Right cardiac atrium (tissue), 5 donors: ENCODE data around the gene RNASE1. TPM values are rescaled to one million over a fixed set of nuclear protein-coding genes. Genes with fewer than 3 reads are reported as not detected.

Experiments used
- ATAC-seq, 2 donors: fragments of 200-7000 bp; cut with Tn5 transposase; one replicate each; pipeline versions ENCODE4 v1.8.0 to v1.9.1; 2020; ENCODE audit warnings: moderate library complexity in 2 of 2, mild to moderate bottlenecking in 1 of 2
- DNase-seq, 3 donors: peaks; one replicate each; pipeline ENCODE4 v3.0.0-alpha.2; 2020
- H3K27ac ChIP-seq: one replicate; pipeline ENCODE4 v1.5.1; 2013; ENCODE audit warnings: mild to moderate bottlenecking, low read length, control low read depth, moderate library complexity
- H3K27me3 ChIP-seq: one replicate; pipeline ENCODE4 v1.6.1; 2013; ENCODE audit not compliant: control insufficient read depth, insufficient read depth
- H3K4me1 ChIP-seq: one replicate; pipeline ENCODE4 v1.6.1; 2013; ENCODE audit warnings: low read length; ENCODE audit not compliant: control insufficient read depth, insufficient read depth
- H3K4me3 ChIP-seq: one replicate; pipeline ENCODE4 v1.5.1; 2013; ENCODE audit warnings: low read length, control low read depth
- H3K9me3 ChIP-seq: one replicate; pipeline ENCODE4 v1.6.1; 2013; ENCODE audit warnings: low read length; ENCODE audit not compliant: control insufficient read depth
- WGBS: extraction: QIAGEN DNeasy Blood & Tissue Kit; methylation state at CpG from one replicate; pipeline ENCODE4 v1.1.7; 2013; 5-methylcytosine and 5-hydroxymethylcytosine counted together
- intact Hi-C, 4 donors: fragments of 100-400 bp; cut with DNase I; formaldehyde crosslinking; loops; one replicate each; pipeline versions ENCODE4 v1.11.0 to v1.14.0; 2022 to 2023
- polyA plus RNA-seq: library from polyadenylated mRNA; stranded (reverse); fragments of 200-250 nt; gene quantifications from one replicate; pipeline ENCODE4 v1.2.3, GENCODE V29; 2013
- total RNA-seq, 4 donors: library from RNA; stranded (reverse); fragmentation: NEBNext Ultra II Directional; extraction: Animal tissue kit (Norgen Biotek cat#: 25700); gene quantifications; one replicate each; pipeline ENCODE4 v1.2.1, GENCODE V29; 2021
- donor health status: healthy with polysubstance abuse.
- donor health status: DM: no; HTN: yes; CAD: no.
- donor health status: DM: no; HTN: no; CAD: no.
- donor health status: DM: no; HTN: yes; CAD: no; lungs with severe emphysema.
- donor health status: DM: yes; HTN: yes; CAD: no.

RNASE1 gene
- total and polyA plus RNA-seq, 5 donors: 256 to 394 (median 290) TPM

GRCh38 chr14:20808162-20808483, 5.5 kb upstream of the RNASE1 start:
- DNase-seq (no peak), ATAC-seq (no peak)
- intact Hi-C loops: loop anchor here in 1 of 4 donors (10.0 kb wide), 1 partner anchor 103 kb away; no protein-coding TSS in a partner anchor
- Histone ChIP-seq H3K4me1 (peaks cover 2% of the 10 kb centered on the region), H3K9me3 (no peaks in the 10 kb centered on the region), H3K27me3 (no peaks in the 10 kb centered on the region), H3K4me3 (no peak overlapping the region), H3K27ac (no peak overlapping the region)
- WGBS: 79% methylated on average over 3 of the region's 3 CpGs

- Histone ChIP-seq H3K27ac (no peak overlapping the region), H3K4me1 (peaks cover 2% of the 10 kb centered on the region), H3K27me3 (no peaks in the 10 kb centered on the region), H3K4me3 (no peak overlapping the region), H3K9me3 (no peaks in the 10 kb centered on the region)
- intact Hi-C loops: loop anchor here in 1 of 4 donors (10.0 kb wide), 1 partner anchor 103 kb away; no protein-coding TSS in a partner anchor
- DNase-seq: no peak
- no peak for ATAC-seq
- WGBS: 43% methylated on average over 6 of the region's 6 CpGs
Measured at GRCh38 chr14:20807304-20808161, 4.9 kb upstream of the RNASE1 start.

- no peaks in the 10 kb centered on the region for H3K27me3 ChIP-seq
- intact Hi-C loops: loop anchor here in 1 of 4 donors (10.0 kb wide), 1 partner anchor 101 kb away; no protein-coding TSS in a partner anchor
- ATAC-seq (no peak), DNase-seq (no peak)
- H3K4me1 ChIP-seq: no peaks in the 10 kb centered on the region
- WGBS: 92% methylated on average over 6 of the region's 6 CpGs
- H3K4me3 ChIP-seq: no peak overlapping the region
- H3K27ac ChIP-seq: no peak overlapping the region
- H3K9me3 ChIP-seq: no peaks in the 10 kb centered on the region
Measured at GRCh38 chr14:20805485-20805884, 2.8 kb upstream of the RNASE1 start.

GRCh38 chr14:20803223-20803622, 579 bp upstream of the RNASE1 start:
- DNase-seq: peak in 1 of 3 donors; percentile 72
- H3K4me3 ChIP-seq: no peak overlapping the region
- H3K27ac ChIP-seq: peak overlapping the region; percentile 84
- no peaks in the 10 kb centered on the region for H3K9me3 ChIP-seq
- 42% methylated on average over 7 of the region's 7 CpGs for WGBS
- no peaks in the 10 kb centered on the region for H3K27me3 ChIP-seq
- ATAC-seq: peak in 1 of 2 donors; percentile 2
- intact Hi-C loops: loop anchor here in 1 of 4 donors (10.0 kb wide), 1 partner anchor 98 kb away; no protein-coding TSS in a partner anchor
- peaks cover 2% of the 10 kb centered on the region for H3K4me1 ChIP-seq

- Histone ChIP-seq H3K27ac (peak overlapping the region; percentile 65), H3K9me3 (no peaks in the 10 kb centered on the region), H3K27me3 (no peaks in the 10 kb centered on the region), H3K4me3 (peak overlapping the region; percentile 45), H3K4me1 (peaks cover 2% of the 10 kb centered on the region)
- ATAC-seq (peak; percentile 20 to 51), DNase-seq (peak; percentile 22 to 74 (median 74))
- WGBS: 20% methylated on average over 9 of the region's 9 CpGs
- intact Hi-C loops: loop anchor here in 1 of 4 donors (10.0 kb wide), 1 partner anchor 97 kb away; no protein-coding TSS in a partner anchor
Measured at GRCh38 chr14:20801726-20802125, 918 bp downstream of the RNASE1 start.

- DNase-seq (peak; percentile 70 to 73 (median 72)), ATAC-seq (peak; percentile 73 to 81)
- intact Hi-C loops: loop anchor here in 1 of 4 donors (10.0 kb wide), 1 partner anchor 95 kb away; no protein-coding TSS in a partner anchor
- no peaks in the 10 kb centered on the region for H3K9me3 ChIP-seq
- H3K27me3 ChIP-seq: no peaks in the 10 kb centered on the region
- peaks cover 2% of the 10 kb centered on the region for H3K4me1 ChIP-seq
- peak overlapping the region; percentile 96 for H3K27ac ChIP-seq
- WGBS: 15% methylated on average over 9 of the region's 9 CpGs
- peak overlapping the region; percentile 48 for H3K4me3 ChIP-seq
Measured at GRCh38 chr14:20799892-20800544, 2.6 kb downstream of the RNASE1 start.

- no peak for ATAC-seq
- no peaks in the 10 kb centered on the region for H3K9me3 ChIP-seq
- no peaks in the 10 kb centered on the region for H3K27me3 ChIP-seq
- H3K4me1 ChIP-seq: peaks cover 2% of the 10 kb centered on the region
- intact Hi-C loops: no loop called here
- H3K27ac ChIP-seq: peak overlapping the region; percentile 96
- WGBS: 8% methylated on average over 4 of the region's 4 CpGs
- H3K4me3 ChIP-seq: peak overlapping the region; percentile 48
- no peak for DNase-seq
Measured at GRCh38 chr14:20799456-20799891, 3.2 kb downstream of the RNASE1 start.

GRCh38 chr14:20798932-20799331, 3.7 kb downstream of the RNASE1 start:
- H3K9me3 ChIP-seq: no peaks in the 10 kb centered on the region
- WGBS: 76% methylated on average over 6 of the region's 6 CpGs
- H3K4me3 ChIP-seq: no peak overlapping the region
- H3K4me1 ChIP-seq: peaks cover 2% of the 10 kb centered on the region
- DNase-seq: no peak
- no peak for ATAC-seq
- peak overlapping the region; percentile 42 for H3K27ac ChIP-seq
- H3K27me3 ChIP-seq: no peaks in the 10 kb centered on the region
- intact Hi-C loops: no loop called here

GRCh38 chr14:20798318-20798717, 4.3 kb downstream of the RNASE1 start:
- no peaks in the 10 kb centered on the region for H3K27me3 ChIP-seq
- H3K9me3 ChIP-seq: no peaks in the 10 kb centered on the region
- H3K4me1 ChIP-seq: peaks cover 2% of the 10 kb centered on the region
- 64% methylated on average over 7 of the region's 7 CpGs for WGBS
- H3K27ac ChIP-seq: no peak overlapping the region
- H3K4me3 ChIP-seq: no peak overlapping the region
- intact Hi-C loops: no loop called here
- DNase-seq (no peak), ATAC-seq (no peak)

- peaks cover 2% of the 10 kb centered on the region for H3K4me1 ChIP-seq
- no peak overlapping the region for H3K27ac ChIP-seq
- H3K4me3 ChIP-seq: no peak overlapping the region
- no peaks in the 10 kb centered on the region for H3K9me3 ChIP-seq
- intact Hi-C loops: no loop called here
- no peaks in the 10 kb centered on the region for H3K27me3 ChIP-seq
- WGBS: 78% methylated on average over 1 of the region's 1 CpG
- DNase-seq (no peak), ATAC-seq (no peak)
Measured at GRCh38 chr14:20797164-20797563, 5.5 kb downstream of the RNASE1 start.
